Measurements from ENCODE around the gene DCTD.

Gene DCTD

GRCh38 chr4:182856862-182857261, 60.3 kb downstream of the DCTD start:
- H3K4me3 ChIP-seq (ENCODE audit: low read depth, low read length) = no peak overlapping the region
- no peak for DNase-seq (ENCODE audit: low read depth)
- TF ChIP-seq, protein P1, sequence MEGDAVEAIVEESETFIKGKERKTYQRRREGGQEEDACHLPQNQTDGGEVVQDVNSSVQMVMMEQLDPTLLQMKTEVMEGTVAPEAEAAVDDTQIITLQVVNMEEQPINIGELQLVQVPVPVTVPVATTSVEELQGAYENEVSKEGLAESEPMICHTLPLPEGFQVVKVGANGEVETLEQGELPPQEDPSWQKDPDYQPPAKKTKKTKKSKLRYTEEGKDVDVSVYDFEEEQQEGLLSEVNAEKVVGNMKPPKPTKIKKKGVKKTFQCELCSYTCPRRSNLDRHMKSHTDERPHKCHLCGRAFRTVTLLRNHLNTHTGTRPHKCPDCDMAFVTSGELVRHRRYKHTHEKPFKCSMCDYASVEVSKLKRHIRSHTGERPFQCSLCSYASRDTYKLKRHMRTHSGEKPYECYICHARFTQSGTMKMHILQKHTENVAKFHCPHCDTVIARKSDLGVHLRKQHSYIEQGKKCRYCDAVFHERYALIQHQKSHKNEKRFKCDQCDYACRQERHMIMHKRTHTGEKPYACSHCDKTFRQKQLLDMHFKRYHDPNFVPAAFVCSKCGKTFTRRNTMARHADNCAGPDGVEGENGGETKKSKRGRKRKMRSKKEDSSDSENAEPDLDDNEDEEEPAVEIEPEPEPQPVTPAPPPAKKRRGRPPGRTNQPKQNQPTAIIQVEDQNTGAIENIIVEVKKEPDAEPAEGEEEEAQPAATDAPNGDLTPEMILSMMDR (IDR thresholded peaks at IDR 0.05; ENCODE audit: insufficient read depth, low read depth, low read length, missing control alignments) = no peak

- no peak overlapping the region for H3K4me3 ChIP-seq (ENCODE audit: low read depth, low read length)
- DNase-seq (ENCODE audit: low read depth) = no peak
- TF ChIP-seq, protein P1 (IDR thresholded peaks at IDR 0.05; ENCODE audit: insufficient read depth, low read depth, low read length, missing control alignments) = no peak
Measured at GRCh38 chr4:182855877-182856276, 61.3 kb downstream of the DCTD start.

- DNase-seq (ENCODE audit: low read depth) = no peak
- TF ChIP-seq, protein P1 (IDR thresholded peaks at IDR 0.05; ENCODE audit: insufficient read depth, low read depth, low read length, missing control alignments) = no peak
- H3K4me3 ChIP-seq (ENCODE audit: low read depth, low read length) = no peak overlapping the region
Measured at GRCh38 chr4:182855312-182855711, 61.9 kb downstream of the DCTD start.

DNA sequence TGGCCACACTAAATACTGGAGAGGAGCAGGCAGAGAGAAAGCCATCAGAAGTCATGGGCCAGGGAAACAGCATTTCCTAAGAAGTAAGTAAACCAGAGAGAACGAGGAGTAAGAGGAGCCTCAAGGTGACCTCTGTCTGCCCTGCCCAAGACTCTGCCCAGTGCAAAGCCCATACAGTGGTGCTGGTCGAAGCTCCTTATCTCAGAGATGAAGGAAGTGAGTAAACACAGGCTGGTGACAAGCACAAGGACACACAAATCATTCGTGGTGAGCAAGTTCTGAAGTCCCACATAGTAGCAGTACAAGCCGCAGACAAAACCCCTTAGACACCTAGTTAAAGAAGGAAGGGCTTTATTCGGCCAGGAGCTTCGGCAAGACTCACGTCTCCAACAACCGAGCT, 62.7 kb downstream of the DCTD start:
- no peak overlapping the region for H3K4me3 ChIP-seq (ENCODE audit: low read depth, low read length)
- no peak for DNase-seq (ENCODE audit: low read depth)
- TF ChIP-seq, protein P1 (IDR thresholded peaks at IDR 0.05; ENCODE audit: insufficient read depth, low read depth, low read length, missing control alignments) = no peak

DNA sequence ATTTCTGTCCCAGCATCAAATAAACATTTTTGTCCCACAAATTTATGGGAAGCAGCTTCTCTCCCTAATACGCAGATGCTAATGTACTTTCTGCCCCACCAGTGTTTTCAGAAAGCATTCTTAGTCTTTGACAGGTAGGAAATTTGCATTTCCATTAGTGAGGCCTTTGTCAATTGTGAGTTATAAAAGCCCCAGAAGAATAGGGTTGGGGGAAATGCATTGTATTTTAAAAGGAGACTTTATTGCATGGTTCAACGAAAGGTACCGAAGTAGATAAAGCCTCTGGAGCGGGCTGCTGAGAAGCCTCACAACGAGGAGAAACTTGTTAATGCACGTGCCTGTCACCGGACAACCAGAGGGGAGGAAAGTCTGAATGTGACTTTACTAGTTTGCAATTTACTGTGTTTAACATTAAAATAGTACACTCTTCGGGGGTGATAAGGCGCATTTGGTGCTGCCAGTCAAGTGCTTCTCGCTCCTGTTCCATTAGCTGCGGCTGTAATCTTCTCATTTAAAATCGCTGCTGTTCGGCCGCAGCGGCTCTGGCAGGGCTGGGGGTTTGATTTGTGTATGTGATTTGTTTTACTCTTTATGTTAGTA, 63.4 kb downstream of the DCTD start:
- DNase-seq (ENCODE audit: low read depth) = no peak
- TF ChIP-seq, protein P1 (IDR thresholded peaks at IDR 0.05; ENCODE audit: insufficient read depth, low read depth, low read length, missing control alignments) = no peak
- no peak overlapping the region for H3K4me3 ChIP-seq (ENCODE audit: low read depth, low read length)

DNA sequence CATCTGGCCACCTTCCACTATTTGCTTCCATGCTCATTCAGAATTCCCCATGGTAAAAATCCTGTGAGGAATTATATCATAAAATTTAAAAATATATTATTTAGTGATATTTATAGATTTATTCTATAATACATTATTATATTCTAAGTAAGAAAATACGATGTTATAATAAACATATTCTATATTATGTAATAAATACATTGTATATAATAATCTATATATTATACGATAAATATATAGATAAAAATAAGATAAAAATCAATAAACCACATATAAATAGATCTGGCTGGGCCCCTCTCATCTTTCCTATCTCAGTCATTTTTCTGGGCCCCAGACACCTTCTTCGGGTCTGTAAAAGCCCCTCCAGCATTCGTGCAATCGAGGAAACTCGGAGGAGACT, 68.5 kb downstream of the DCTD start:
- TF ChIP-seq, protein P1 (IDR thresholded peaks at IDR 0.05; ENCODE audit: insufficient read depth, low read depth, low read length, missing control alignments) = no peak
- no peak overlapping the region for H3K4me3 ChIP-seq (ENCODE audit: low read depth, low read length)
- DNase-seq (ENCODE audit: low read depth) = no peak

Measured in GM12865 (cell line).